IMR-90 (cell line): ENCODE results near the gene PRUNE2. TPM values are rescaled to one million over a fixed set of nuclear protein-coding genes. Genes with fewer than 3 reads are reported as not detected.

Experiments used
- ATAC-seq: fragments of 200-7000 bp; cut with Tn5 transposase; 2 replicates; pipeline ENCODE4 v1.9.1; 2020; ENCODE audit warnings: low read depth, mild to moderate bottlenecking, moderate library complexity
- BruUV-seq: library from RNA; stranded (reverse); fragments of 400-500 nt; replicated peaks from 2 replicates; lab custom pipeline; 2021; lab: Mats Ljungman, UMichigan
- CTCF ChIA-PET: fragments of 300-600 bp; formaldehyde crosslinking; extraction: SDS; loops from one replicate; lab custom pipeline; 2021; ENCODE audit warnings: antibody characterized with exemption; lab: Yijun Ruan, JAX
- POLR2A ChIA-PET: fragments of 300-600 bp; sonication (Branson Sonifier 250); formaldehyde crosslinking; loops from one replicate; lab custom pipeline; 2022; ENCODE audit warnings: antibody characterized with exemption; ENCODE audit not compliant: unreplicated experiment; lab: Charles Lee
- DNase-seq: peaks from one replicate; pipeline ENCODE4 v3.0.0; 2013
- H2AFZ ChIP-seq: replicated peaks from 2 replicates; pipeline ENCODE3; 2013; ENCODE audit warnings: low read length, mild to moderate bottlenecking; ENCODE audit not compliant: poor library complexity
- H2AK5ac ChIP-seq: 2 replicates; pipeline ENCODE4 v1.6.1; 2013; ENCODE audit warnings: low read depth, low read length, inconsistent platforms
- H2AK9ac ChIP-seq: replicated peaks from 2 replicates; pipeline ENCODE3; 2013; ENCODE audit warnings: mild to moderate bottlenecking, low read depth, low read length, moderate library complexity; ENCODE audit not compliant: poor library complexity
- H2BK120ac ChIP-seq: 2 replicates; pipeline ENCODE4 v1.6.1; 2013; ENCODE audit warnings: low read depth, low read length, inconsistent platforms
- H2BK15ac ChIP-seq: 3 replicates; pipeline ENCODE4 v1.6.1; 2013; ENCODE audit warnings: low read depth, low read length, inconsistent platforms
- H2BK20ac ChIP-seq: 2 replicates; pipeline ENCODE4 v1.6.1; 2013; ENCODE audit warnings: low read depth, mild to moderate bottlenecking, inconsistent platforms, low read length, moderate library complexity
- H2BK5ac ChIP-seq: 2 replicates; pipeline ENCODE4 v1.6.1; 2013; ENCODE audit warnings: mild to moderate bottlenecking, low read depth, low read length, inconsistent platforms; ENCODE audit not compliant: poor library complexity, severe bottlenecking
- H3K14ac ChIP-seq: replicated peaks from 2 replicates; pipeline ENCODE4 v1.6.1; 2013; ENCODE audit warnings: low read depth, low read length, inconsistent platforms
- H3K18ac ChIP-seq: 2 replicates; pipeline ENCODE4 v1.6.1; 2013; ENCODE audit warnings: low read depth, low read length, control low read depth
- H3K23ac ChIP-seq: 2 replicates; pipeline ENCODE4 v1.6.1; 2013; ENCODE audit warnings: low read depth, low read length, inconsistent platforms
- H3K27ac ChIP-seq: 2 replicates; pipeline ENCODE4 v1.5.1; 2013; ENCODE audit warnings: mild to moderate bottlenecking, control low read depth, low read length; ENCODE audit not compliant: insufficient read depth
- H3K27me3 ChIP-seq: 2 replicates; pipeline ENCODE4 v1.6.1; 2013; ENCODE audit warnings: low read length; ENCODE audit not compliant: control insufficient read depth, insufficient read depth
- H3K36me3 ChIP-seq: 2 replicates; pipeline ENCODE4 v1.6.1; 2013; ENCODE audit warnings: low read length, mixed read lengths; ENCODE audit not compliant: control insufficient read depth, insufficient read depth
- H3K4ac ChIP-seq: 2 replicates; pipeline ENCODE4 v1.6.1; 2013; ENCODE audit warnings: low read depth, low read length, inconsistent platforms
- H3K4me1 ChIP-seq: 2 replicates; pipeline ENCODE4 v1.6.1; 2013; ENCODE audit warnings: low read length, mixed read lengths; ENCODE audit not compliant: control insufficient read depth, insufficient read depth
- H3K4me2 ChIP-seq: 2 replicates; pipeline ENCODE4 v1.6.1; 2013; ENCODE audit warnings: low read depth, mild to moderate bottlenecking, control low read depth, low read length, moderate library complexity
- H3K4me3 ChIP-seq: 2 replicates; pipeline ENCODE4 v1.5.1; 2013; ENCODE audit warnings: low read depth, mild to moderate bottlenecking, control low read depth, low read length, moderate library complexity; ENCODE audit not compliant: insufficient read depth
- H3K56ac ChIP-seq: 2 replicates; pipeline ENCODE4 v1.6.1; 2013; ENCODE audit warnings: low read length, inconsistent platforms; ENCODE audit not compliant: insufficient read depth; ENCODE audit errors: extremely low read depth
- H3K79me1 ChIP-seq, 2 experiments: 2 replicates each; pipeline ENCODE4 v1.6.1; 2013; ENCODE audit warnings: low read length in 2 of 2, inconsistent platforms in 1 of 2, low read depth in 1 of 2
- H3K9ac ChIP-seq: 2 replicates; pipeline ENCODE4 v1.6.1; 2013; ENCODE audit warnings: low read depth, low read length, control low read depth
- H3K9me1 ChIP-seq: 2 replicates; pipeline ENCODE4 v1.6.1; 2013; ENCODE audit warnings: low read length, inconsistent platforms; ENCODE audit not compliant: insufficient read depth
- H3K9me3 ChIP-seq: 2 replicates; pipeline ENCODE4 v1.6.1; 2013; ENCODE audit warnings: low read length; ENCODE audit not compliant: control insufficient read depth, insufficient read depth
- H4K20me1 ChIP-seq: 2 replicates; pipeline ENCODE4 v1.6.1; 2013; ENCODE audit warnings: low read length, inconsistent platforms; ENCODE audit not compliant: insufficient read depth
- H4K5ac ChIP-seq: 2 replicates; pipeline ENCODE4 v1.6.1; 2013; ENCODE audit warnings: mild to moderate bottlenecking, low read depth, low read length, control low read depth
- H4K8ac ChIP-seq, 2 experiments: 2 replicates each; pipeline ENCODE4 v1.6.1; 2013; ENCODE audit warnings: low read depth in 2 of 2, low read length in 2 of 2, control low read depth in 1 of 2, inconsistent platforms in 1 of 2
- H4K91ac ChIP-seq: 2 replicates; pipeline ENCODE4 v1.6.1; 2013; ENCODE audit warnings: low read depth, low read length, inconsistent platforms; ENCODE audit not compliant: insufficient read depth
- BHLHE40 ChIP-seq: fragments of 150-350 bp; IDR thresholded peaks from 2 replicates; pipeline ENCODE4 v1.6.1; 2016; ENCODE audit warnings: mild to moderate bottlenecking, low read depth, low read length
- CEBPB ChIP-seq: IDR thresholded peaks from 2 replicates; pipeline ENCODE4 v1.6.1; 2012; ENCODE audit warnings: low read depth, low read length, improper control_type of control experiment
- CHD1 ChIP-seq: IDR thresholded peaks from 2 replicates; pipeline ENCODE4 v1.6.1; 2012; ENCODE audit warnings: low read depth, low read length, improper control_type of control experiment
- CTCF ChIP-seq: conservative IDR thresholded peaks from 2 replicates; pipeline ENCODE4 v1.5.1; 2012; ENCODE audit warnings: mild to moderate bottlenecking, low read depth, low read length, improper control_type of control experiment
- FOS ChIP-seq: fragments of 150-350 bp; IDR thresholded peaks from 2 replicates; pipeline ENCODE4 v1.6.1; 2016; ENCODE audit warnings: low read depth, low read length
- MAFK ChIP-seq: IDR thresholded peaks from 2 replicates; pipeline ENCODE4 v1.6.1; 2012; ENCODE audit warnings: low read depth, low read length, improper control_type of control experiment
- MAZ ChIP-seq: IDR thresholded peaks from 2 replicates; pipeline ENCODE4 v1.6.1; 2012; ENCODE audit warnings: low read depth, mild to moderate bottlenecking, low read length, improper control_type of control experiment, moderate library complexity, borderline replicate concordance
- NFE2L2 ChIP-seq: fragments of 150-350 bp; IDR thresholded peaks from 2 replicates; pipeline ENCODE4 v1.6.1; 2016; ENCODE audit warnings: low read depth, mild to moderate bottlenecking, low read length
- POLR2A ChIP-seq: IDR thresholded peaks from 2 replicates; pipeline ENCODE4 v1.6.1; 2012; ENCODE audit warnings: mild to moderate bottlenecking, low read depth, low read length
- RCOR1 ChIP-seq: IDR thresholded peaks from 2 replicates; pipeline ENCODE4 v1.6.1; 2012; ENCODE audit warnings: mild to moderate bottlenecking, low read length, improper control_type of control experiment; ENCODE audit not compliant: insufficient replicate concordance
- RFX5 ChIP-seq: IDR thresholded peaks from 2 replicates; pipeline ENCODE4 v1.8.0; 2012; ENCODE audit warnings: low read depth, mild to moderate bottlenecking, low read length, moderate library complexity
- SMC3 ChIP-seq: fragments of 150-350 bp; IDR thresholded peaks from 2 replicates; pipeline ENCODE4 v1.6.1; 2016; ENCODE audit warnings: low read depth, mild to moderate bottlenecking, antibody characterized with exemption, low read length, moderate library complexity
- WGBS, 2 experiments: methylation state at CpG; one replicate each; pipeline versions ENCODE4 v1.1.5 to v1.1.7; 2013; ENCODE audit warnings: missing lambda C conversion rate in 2 of 2; ENCODE audit not compliant: insufficient read length in 1 of 2; ENCODE audit errors: extremely low coverage in 2 of 2; 5-methylcytosine and 5-hydroxymethylcytosine counted together
- dilution Hi-C: fragments of 300-500 bp; cut with HindIII; formaldehyde crosslinking; loops from one replicate; pipeline ENCODE4 v1.14.3; 2018; ENCODE audit warnings: low sequenced_read_pairs; ENCODE audit not compliant: unreplicated experiment
- in situ Hi-C: fragments of 300-500 bp; cut with MboI; formaldehyde crosslinking; loops from 3 replicates; pipeline ENCODE4 v1.14.3; 2019; ENCODE audit warnings: low sequenced_read_pairs, inconsistent platforms, mixed read lengths
- intact Hi-C: fragments of 100-400 bp; cut with micrococcal nuclease; formaldehyde crosslinking; loops from 2 replicates; pipeline ENCODE4 v1.10.0; 2022
- polyA plus RNA-seq, 3 experiments: library from polyadenylated mRNA; depleted of rRNA; stranded (reverse); fragments of >200 nt; gene quantifications; 2 replicates each; pipeline ENCODE4 v1.2.3, GENCODE V29; 2012; ENCODE audit warnings: low replicate concordance in 1 of 3
- total RNA-seq: library from RNA; depleted of rRNA; stranded (reverse); fragments of >200 nt; gene quantifications from 2 replicates; pipeline ENCODE4 v1.2.3, GENCODE V29; 2012
- TF ChIP-seq, protein P1 (sequence below): fragments of 150-350 bp; IDR thresholded peaks from 2 replicates; pipeline ENCODE4 v1.6.1; 2016; ENCODE audit warnings: low read depth, mild to moderate bottlenecking, low read length, moderate library complexity, borderline replicate concordance

The PRUNE2 gene
- total and polyA plus RNA-seq, 2 of the 4 experiments (the other 2 are of a cell fraction), result 0.70 to 1.6 TPM

DNA sequence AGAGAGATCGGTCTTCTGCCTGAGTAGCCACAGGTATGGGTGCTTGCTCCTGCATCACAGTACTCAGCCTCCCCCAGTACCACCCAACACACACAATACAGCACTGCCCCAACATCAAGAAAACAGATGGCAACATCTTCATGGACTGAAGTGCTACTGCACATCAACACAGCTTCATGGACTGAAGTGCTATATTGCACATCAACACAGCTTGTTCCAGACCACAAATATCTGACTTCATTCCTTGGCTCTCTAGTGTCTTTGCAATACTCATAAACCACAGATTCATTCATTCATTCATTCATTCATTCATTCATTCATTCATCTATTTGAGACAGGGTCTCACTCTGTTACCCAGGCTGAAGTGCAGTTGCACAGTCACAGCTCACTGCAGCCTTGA, 172.8 kb downstream of the PRUNE2 start:
- no peaks in the 10 kb centered on the region for H3K9me3 ChIP-seq
- WGBS, 2 experiments, result no CpG with 5 or more reads among the region's 1 CpG
- CTCF ChIA-PET, result no interaction called here

More for the DNA sequence above, 172.8 kb downstream of the PRUNE2 start:
- Histone ChIP-seq H4K91ac (no peak overlapping the region), H4K5ac (no peak overlapping the region), H3K9ac (no peak overlapping the region), H3K9me1 (no peaks in the 10 kb centered on the region), H2AK9ac (no peak overlapping the region), H3K56ac (no peak overlapping the region), H3K79me1 (no peaks in the 10 kb centered on the region), H2BK15ac (no peak overlapping the region), H3K18ac (no peak overlapping the region), H3K4me2 (no peak overlapping the region), H4K20me1 (no peaks in the 10 kb centered on the region), H2BK5ac (no peak overlapping the region), H3K14ac (no peak overlapping the region), H3K27me3 (peaks cover 3% of the 10 kb centered on the region; the same call in 1 of the 2 replicates), H2AFZ (no peak overlapping the region), H3K27ac (no peak overlapping the region), H2BK120ac (no peak overlapping the region), H3K4me3 (no peak overlapping the region), H2BK20ac (no peak overlapping the region), H2AK5ac (no peak overlapping the region), H3K23ac (no peak overlapping the region), H3K4ac (no peak overlapping the region), H4K8ac (no peak overlapping the region), H3K36me3 (no peaks in the 10 kb centered on the region), H3K4me1 (no peaks in the 10 kb centered on the region)
- TF ChIP-seq MAZ (no peak), SMC3 (no peak), CHD1 (no peak), FOS (no peak), POLR2A (no peak), MAFK (no peak), CTCF (no peak), NFE2L2 (no peak), BHLHE40 (no peak), CEBPB (no peak), RFX5 (no peak), RCOR1 (no peak)
- TF ChIP-seq, protein P1, sequence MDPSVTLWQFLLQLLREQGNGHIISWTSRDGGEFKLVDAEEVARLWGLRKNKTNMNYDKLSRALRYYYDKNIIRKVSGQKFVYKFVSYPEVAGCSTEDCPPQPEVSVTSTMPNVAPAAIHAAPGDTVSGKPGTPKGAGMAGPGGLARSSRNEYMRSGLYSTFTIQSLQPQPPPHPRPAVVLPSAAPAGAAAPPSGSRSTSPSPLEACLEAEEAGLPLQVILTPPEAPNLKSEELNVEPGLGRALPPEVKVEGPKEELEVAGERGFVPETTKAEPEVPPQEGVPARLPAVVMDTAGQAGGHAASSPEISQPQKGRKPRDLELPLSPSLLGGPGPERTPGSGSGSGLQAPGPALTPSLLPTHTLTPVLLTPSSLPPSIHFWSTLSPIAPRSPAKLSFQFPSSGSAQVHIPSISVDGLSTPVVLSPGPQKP, result no peak
- in situ Hi-C loops, result no loop called here
- no TSS peak for BruUV-seq
- dilution Hi-C loops, result no loop called here
- intact Hi-C loops, result no loop called here
- ATAC-seq (no peak), DNase-seq (no peak)
- POLR2A ChIA-PET, result no interaction called here
